ENCODE data around the gene GLI3.

DNA sequence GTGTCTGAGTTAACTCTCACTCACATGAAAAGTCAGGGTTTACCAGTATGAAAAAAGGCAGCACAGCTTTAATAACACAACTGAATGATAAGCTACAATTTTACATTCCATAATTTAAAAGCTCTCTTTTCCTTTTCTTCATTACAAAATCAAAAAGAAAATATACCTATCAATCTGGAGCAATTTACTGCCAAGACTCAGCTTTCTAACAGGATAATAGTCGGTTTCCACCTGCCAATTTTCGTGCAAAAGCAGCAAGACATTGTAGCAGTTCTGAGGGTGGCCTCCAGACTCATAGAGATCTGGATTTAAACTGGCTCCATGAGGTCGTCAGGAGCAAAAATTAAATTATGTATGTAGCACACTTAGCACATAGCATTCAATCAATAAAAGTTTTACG, 191.0 kb downstream of the GLI3 start:
- TF ChIP-seq, protein P1, sequence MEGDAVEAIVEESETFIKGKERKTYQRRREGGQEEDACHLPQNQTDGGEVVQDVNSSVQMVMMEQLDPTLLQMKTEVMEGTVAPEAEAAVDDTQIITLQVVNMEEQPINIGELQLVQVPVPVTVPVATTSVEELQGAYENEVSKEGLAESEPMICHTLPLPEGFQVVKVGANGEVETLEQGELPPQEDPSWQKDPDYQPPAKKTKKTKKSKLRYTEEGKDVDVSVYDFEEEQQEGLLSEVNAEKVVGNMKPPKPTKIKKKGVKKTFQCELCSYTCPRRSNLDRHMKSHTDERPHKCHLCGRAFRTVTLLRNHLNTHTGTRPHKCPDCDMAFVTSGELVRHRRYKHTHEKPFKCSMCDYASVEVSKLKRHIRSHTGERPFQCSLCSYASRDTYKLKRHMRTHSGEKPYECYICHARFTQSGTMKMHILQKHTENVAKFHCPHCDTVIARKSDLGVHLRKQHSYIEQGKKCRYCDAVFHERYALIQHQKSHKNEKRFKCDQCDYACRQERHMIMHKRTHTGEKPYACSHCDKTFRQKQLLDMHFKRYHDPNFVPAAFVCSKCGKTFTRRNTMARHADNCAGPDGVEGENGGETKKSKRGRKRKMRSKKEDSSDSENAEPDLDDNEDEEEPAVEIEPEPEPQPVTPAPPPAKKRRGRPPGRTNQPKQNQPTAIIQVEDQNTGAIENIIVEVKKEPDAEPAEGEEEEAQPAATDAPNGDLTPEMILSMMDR (IDR thresholded peaks at IDR 0.05): no peak
- TF ChIP-seq POLR2AphosphoS5 (IDR thresholded peaks at IDR 0.05) (no peak), POLR2A (IDR thresholded peaks at IDR 0.05) (no peak), EP300 (IDR thresholded peaks at IDR 0.05) (no peak)

Measured in stomach (tissue), 4 donors.